Measurements from ENCODE around the gene TTC21A.

The TTC21A gene

GRCh38 chr3:39133093-39133490 is 25.6 kb downstream of the TTC21A start:
- no peak for TF ChIP-seq POLR2A (IDR thresholded peaks at IDR 0.05; ENCODE audit: low read depth, low read length)

GRCh38 chr3:39133822-39134221 is 26.3 kb downstream of the TTC21A start:
- TF ChIP-seq POLR2A (IDR thresholded peaks at IDR 0.05; ENCODE audit: low read depth, low read length), result no peak

More at GRCh38 chr3:39133093-39133490, 25.6 kb downstream of the TTC21A start:
- no peak for DNase-seq (ENCODE audit: insufficient read length, low spot score)
- FAIRE-seq, result no peak

GRCh38 chr3:39134305-39134704 is 26.8 kb downstream of the TTC21A start:
- TF ChIP-seq POLR2A (IDR thresholded peaks at IDR 0.05; ENCODE audit: low read depth, low read length), result no peak
- no peak for DNase-seq (ENCODE audit: insufficient read length, low spot score)
- no peak for FAIRE-seq

More at GRCh38 chr3:39133822-39134221, 26.3 kb downstream of the TTC21A start:
- no peak for DNase-seq (ENCODE audit: insufficient read length, low spot score)
- FAIRE-seq, result no peak

GRCh38 chr3:39135170-39135805 is 27.8 kb downstream of the TTC21A start:
- no peak for TF ChIP-seq POLR2A (IDR thresholded peaks at IDR 0.05; ENCODE audit: low read depth, low read length)
- DNase-seq (ENCODE audit: insufficient read length, low spot score), result no peak
- FAIRE-seq, result no peak

- TF ChIP-seq POLR2A (IDR thresholded peaks at IDR 0.05; ENCODE audit: low read depth, low read length), result no peak
- FAIRE-seq, result no peak
- DNase-seq (ENCODE audit: insufficient read length, low spot score), result no peak
Measured at GRCh38 chr3:39136533-39137434, 29.3 kb downstream of the TTC21A start.

GRCh38 chr3:39137435-39137936 is 30.0 kb downstream of the TTC21A start:
- TF ChIP-seq POLR2A (IDR thresholded peaks at IDR 0.05; ENCODE audit: low read depth, low read length), result no peak
- DNase-seq (ENCODE audit: insufficient read length, low spot score) (no peak), FAIRE-seq (no peak)

- FAIRE-seq (no peak), DNase-seq (ENCODE audit: insufficient read length, low spot score) (no peak)
- no peak for TF ChIP-seq POLR2A (IDR thresholded peaks at IDR 0.05; ENCODE audit: low read depth, low read length)
Measured at GRCh38 chr3:39137991-39138803, 30.7 kb downstream of the TTC21A start.

GRCh38 chr3:39138804-39139415 is 31.4 kb downstream of the TTC21A start:
- FAIRE-seq, result no peak
- TF ChIP-seq POLR2A (IDR thresholded peaks at IDR 0.05; ENCODE audit: low read depth, low read length), result no peak
- DNase-seq (ENCODE audit: insufficient read length, low spot score), result no peak

- TF ChIP-seq POLR2A (IDR thresholded peaks at IDR 0.05; ENCODE audit: low read depth, low read length), result no peak
- FAIRE-seq, result no peak
- no peak for DNase-seq (ENCODE audit: insufficient read length, low spot score)
Measured at GRCh38 chr3:39139442-39139841, 32.0 kb downstream of the TTC21A start.

- FAIRE-seq, result no peak
- DNase-seq (ENCODE audit: insufficient read length, low spot score), result no peak
- TF ChIP-seq POLR2A (IDR thresholded peaks at IDR 0.05; ENCODE audit: low read depth, low read length), result no peak
Measured at GRCh38 chr3:39140341-39140971, 33.0 kb downstream of the TTC21A start.

GRCh38 chr3:39141171-39141995 is 33.9 kb downstream of the TTC21A start:
- FAIRE-seq (no peak), DNase-seq (ENCODE audit: insufficient read length, low spot score) (no peak)
- no peak for TF ChIP-seq POLR2A (IDR thresholded peaks at IDR 0.05; ENCODE audit: low read depth, low read length)

- no peak for TF ChIP-seq POLR2A (IDR thresholded peaks at IDR 0.05; ENCODE audit: low read depth, low read length)
- DNase-seq (ENCODE audit: insufficient read length, low spot score) (no peak), FAIRE-seq (no peak)
Measured at GRCh38 chr3:39142067-39142466, 34.6 kb downstream of the TTC21A start.
